DND-41 (cell line): ENCODE measurements around the gene WFIKKN2.

ENCODE experiments used
- CTCF ChIP-seq: IDR thresholded peaks from 2 replicates; pipeline ENCODE4 v1.5.1; 2012; ENCODE audit warnings: borderline replicate concordance, low read length, moderate library complexity, mild to moderate bottlenecking; ENCODE audit not compliant: poor library complexity, severe bottlenecking; ENCODE audit errors: extremely low read depth
- EZH2 ChIP-seq: IDR thresholded peaks from 3 replicates; pipeline ENCODE4 v1.6.1; 2012; ENCODE audit warnings: borderline replicate concordance, low read depth, mild to moderate bottlenecking, moderate library complexity, low read length, inconsistent platforms; ENCODE audit not compliant: severe bottlenecking

- TF ChIP-seq CTCF (no peak), EZH2 (no peak)
Measured at GRCh38 chr17:50877838-50878237, 42.5 kb downstream of the WFIKKN2 start.
